HFFc6 (cell line): ENCODE measurements around the gene RMND1. TPM values are rescaled to one million over a fixed set of nuclear protein-coding genes. Genes with fewer than 3 reads are reported as not detected.

ENCODE experiments used
- DNase-seq: peaks from one replicate; pipeline ENCODE4 v3.0.0-alpha.2; 2018
- H3K27ac Mint-ChIP-seq: 2 replicates; pipeline ENCODE4 v1.8.0; 2020; ENCODE audit warnings: mild to moderate bottlenecking, mixed read lengths
- H3K27me3 Mint-ChIP-seq: 2 replicates; pipeline ENCODE4 v1.8.0; 2021; ENCODE audit warnings: mild to moderate bottlenecking, moderate library complexity, mixed read lengths; ENCODE audit not compliant: insufficient read depth
- H3K36me3 Mint-ChIP-seq: 2 replicates; pipeline ENCODE4 v1.8.0; 2021; ENCODE audit warnings: low read depth, mixed read lengths
- H3K4me1 Mint-ChIP-seq: 2 replicates; pipeline ENCODE4 v1.8.0; 2020; ENCODE audit warnings: low read depth, mixed read lengths
- H3K4me3 Mint-ChIP-seq: 2 replicates; pipeline ENCODE4 v1.8.0; 2020; ENCODE audit warnings: mild to moderate bottlenecking, moderate library complexity, mixed read lengths
- H3K9me3 Mint-ChIP-seq: 2 replicates; pipeline ENCODE4 v1.8.0; 2020; ENCODE audit warnings: mild to moderate bottlenecking, mixed read lengths
- CTCF ChIP-seq: fragments of 200-600 bp; sonication (generic); IDR thresholded peaks from 2 replicates; pipeline ENCODE4 v1.5.0; 2021; ENCODE audit warnings: antibody characterized with exemption, mild to moderate bottlenecking
- total RNA-seq, 6 experiments: library from RNA; stranded (reverse); fragmentation: NEBNext Ultra II Directional; extraction: Animal tissue kit (Norgen Biotek cat#: 25700); gene quantifications; 2 replicates in 1 of 6; 3 replicates in 5 of 6; pipeline ENCODE4 v1.2.3, GENCODE V29; 2021

The RMND1 gene
- total RNA-seq, 6 experiments from 2014 or later = 20.6 to 27.5 (median 22.0) TPM

DNA sequence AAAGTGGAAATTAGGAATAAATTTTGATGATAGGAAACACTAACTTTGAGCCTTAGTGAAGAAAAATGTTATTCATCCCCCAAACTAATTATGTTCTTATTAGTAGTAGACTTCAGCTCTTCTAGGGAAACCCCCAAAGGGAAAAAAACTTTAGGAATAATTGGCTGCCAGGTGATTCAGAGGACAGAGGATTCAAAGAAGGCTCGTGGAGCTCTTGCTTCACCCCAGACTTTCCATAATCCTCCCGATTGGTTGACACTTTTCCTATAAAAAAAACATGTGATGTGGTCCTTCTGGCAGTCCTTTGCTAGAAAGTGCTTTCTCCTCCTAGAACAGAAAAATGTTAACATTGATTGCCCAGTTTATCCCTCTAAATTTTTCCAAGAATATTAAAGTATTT is 36.3 kb upstream of the RMND1 start:
- peaks cover 1% of the 10 kb centered on the region; the same call in 1 of the 2 replicates for H3K27me3 Mint-ChIP-seq
- H3K4me1 Mint-ChIP-seq = peaks cover 15% of the 10 kb centered on the region
- TF ChIP-seq CTCF = no peak
- H3K36me3 Mint-ChIP-seq = no peaks in the 10 kb centered on the region
- no peaks in the 10 kb centered on the region for H3K9me3 Mint-ChIP-seq
- H3K4me3 Mint-ChIP-seq = no peak overlapping the region
- no peak overlapping the region for H3K27ac Mint-ChIP-seq
- DNase-seq = no peak

GRCh38 chr6:151483994-151484393 is 32.1 kb upstream of the RMND1 start:
- TF ChIP-seq CTCF = no peak
- Mint-ChIP-seq H3K4me3 (no peak overlapping the region), H3K27me3 (peaks cover 1% of the 10 kb centered on the region; the same call in 1 of the 2 replicates), H3K9me3 (no peaks in the 10 kb centered on the region), H3K36me3 (no peaks in the 10 kb centered on the region), H3K27ac (no peak overlapping the region), H3K4me1 (peaks cover 30% of the 10 kb centered on the region)
- DNase-seq = no peak

- peak; percentile 13 for DNase-seq
- Mint-ChIP-seq H3K36me3 (no peaks in the 10 kb centered on the region), H3K4me3 (peak overlapping the region; percentile 88), H3K4me1 (peaks cover 30% of the 10 kb centered on the region), H3K9me3 (no peaks in the 10 kb centered on the region), H3K27me3 (no peaks in the 10 kb centered on the region), H3K27ac (peak overlapping the region; percentile 94)
- TF ChIP-seq CTCF = no peak
Measured at GRCh38 chr6:151482290-151482689, 30.4 kb upstream of the RMND1 start.

GRCh38 chr6:151481786-151482185 is 29.9 kb upstream of the RMND1 start:
- Mint-ChIP-seq H3K9me3 (no peaks in the 10 kb centered on the region), H3K27ac (peak overlapping the region; percentile 17), H3K4me1 (peaks cover 30% of the 10 kb centered on the region), H3K36me3 (no peaks in the 10 kb centered on the region), H3K4me3 (peak overlapping the region; percentile 88; the same call in 1 of the 2 replicates), H3K27me3 (no peaks in the 10 kb centered on the region)
- TF ChIP-seq CTCF = no peak
- no peak for DNase-seq

- peaks cover 25% of the 10 kb centered on the region for H3K4me1 Mint-ChIP-seq
Measured at GRCh38 chr6:151478670-151479069, 26.7 kb upstream of the RMND1 start.

More at GRCh38 chr6:151478670-151479069, 26.7 kb upstream of the RMND1 start:
- no peak for DNase-seq
- H3K9me3 Mint-ChIP-seq = no peaks in the 10 kb centered on the region
- H3K27ac Mint-ChIP-seq = no peak overlapping the region
- no peak for TF ChIP-seq CTCF
- no peak overlapping the region for H3K4me3 Mint-ChIP-seq
- H3K27me3 Mint-ChIP-seq = no peaks in the 10 kb centered on the region
- H3K36me3 Mint-ChIP-seq = no peaks in the 10 kb centered on the region
